GM12878 (cell line): ENCODE measurements around the gene EGFL8. TPM values are rescaled to one million over a fixed set of nuclear protein-coding genes. Genes with fewer than 3 reads are reported as not detected.

ENCODE experiments used
- CBFB ChIP-seq: IDR thresholded peaks from 2 replicates; pipeline ENCODE4 v1.6.1; 2016; ENCODE audit warnings: antibody characterized with exemption, low read depth
- CHD2 ChIP-seq: IDR thresholded peaks from 2 replicates; pipeline ENCODE4 v1.6.1; 2011; ENCODE audit warnings: low read depth, low read length, improper control_type of control experiment, borderline replicate concordance
- CHD4 ChIP-seq: fragments of 200-600 bp; sonication (generic); IDR thresholded peaks from 2 replicates; pipeline ENCODE4 v1.6.1; 2016; ENCODE audit warnings: mild to moderate bottlenecking
- CREM ChIP-seq: IDR thresholded peaks from 2 replicates; pipeline ENCODE4 v1.6.1; 2014; ENCODE audit warnings: antibody characterized with exemption, low read depth
- EP300 ChIP-seq, 2 experiments: fragments of 150-350 bp in 1 of 2; IDR thresholded peaks; 2 replicates each; pipeline ENCODE4 v1.6.1; 2011 to 2012; ENCODE audit warnings: low read depth in 2 of 2, low read length in 2 of 2, borderline replicate concordance in 1 of 2, improper control_type of control experiment in 1 of 2, inconsistent platforms in 1 of 2; ENCODE audit not compliant: control insufficient read depth in 1 of 2
- FOXK2 ChIP-seq: fragments of 450-650 bp; IDR thresholded peaks from 2 replicates; pipeline ENCODE4 v1.6.1; 2017; ENCODE audit warnings: mild to moderate bottlenecking, moderate library complexity
- IRF5 ChIP-seq: fragments of 450-650 bp; IDR thresholded peaks from 2 replicates; pipeline ENCODE4 v1.6.1; 2017; ENCODE audit warnings: borderline replicate concordance
- KDM1A ChIP-seq: fragments of 200-600 bp; sonication (generic); IDR thresholded peaks from 2 replicates; pipeline ENCODE4 v1.6.1; 2016; ENCODE audit warnings: borderline replicate concordance
- LARP7 ChIP-seq: fragments of 450-650 bp; IDR thresholded peaks from 2 replicates; pipeline ENCODE4 v1.6.1; 2017; ENCODE audit warnings: mild to moderate bottlenecking
- MYB ChIP-seq: fragments of 150-350 bp; IDR thresholded peaks from 2 replicates; pipeline ENCODE4 v1.6.1; 2014; ENCODE audit warnings: mild to moderate bottlenecking, low read depth, low read length, borderline replicate concordance
- NR2C2 ChIP-seq: IDR thresholded peaks from 2 replicates; pipeline ENCODE4 v1.6.1; 2011; ENCODE audit warnings: borderline replicate concordance, low read depth; ENCODE audit not compliant: control insufficient read depth, insufficient read length
- POLR2A ChIP-seq: IDR thresholded peaks from 2 replicates; pipeline ENCODE4 v1.6.1; 2011; ENCODE audit warnings: low read depth, mild to moderate bottlenecking, low read length
- POU2F2 ChIP-seq: IDR thresholded peaks from 3 replicates; pipeline ENCODE4 v1.6.1; 2011; ENCODE audit warnings: low read depth, mild to moderate bottlenecking, low read length, borderline replicate concordance
- RCOR1 ChIP-seq: conservative IDR thresholded peaks from 2 replicates; pipeline ENCODE4 v1.6.1; 2012; ENCODE audit warnings: low read depth, low read length, improper control_type of control experiment
- REST ChIP-seq: IDR thresholded peaks from 2 replicates; pipeline ENCODE4 v1.6.1; 2012; ENCODE audit warnings: mild to moderate bottlenecking, low read depth, low read length
- RFX5 ChIP-seq: IDR thresholded peaks from 2 replicates; pipeline ENCODE4 v1.6.1; 2011; ENCODE audit warnings: low read depth, low read length, improper control_type of control experiment
- SUPT20H ChIP-seq: IDR thresholded peaks from 2 replicates; pipeline ENCODE4 v1.6.1; 2011; ENCODE audit warnings: low read depth, mild to moderate bottlenecking, low read length, moderate library complexity, borderline replicate concordance; ENCODE audit not compliant: control insufficient read depth
- TAF1 ChIP-seq: IDR thresholded peaks from 2 replicates; pipeline ENCODE4 v1.6.1; 2011; ENCODE audit warnings: mild to moderate bottlenecking, low read depth, low read length, borderline replicate concordance
- WRNIP1 ChIP-seq: IDR thresholded peaks from 2 replicates; pipeline ENCODE4 v1.6.1; 2011; ENCODE audit warnings: low read depth, low read length, improper control_type of control experiment, borderline replicate concordance
- ZZZ3 ChIP-seq: IDR thresholded peaks from 2 replicates; pipeline ENCODE4 v1.6.1; 2011; ENCODE audit warnings: low read depth; ENCODE audit not compliant: control insufficient read depth, insufficient read length
- polyA plus RNA-seq, 11 experiments: library from polyadenylated mRNA; depleted of rRNA in 4 of 11; unstranded in 6 of 11; stranded (reverse) in 5 of 11; fragments of >200 nt; fragmentation: Nextera tagmentation in 4 of 11; fragmentation: Illumina TruSeq in 1 of 11; extraction: Ambion mirVana in 4 of 11; extraction: Trizol in 1 of 11; gene quantifications; 1 replicate in 1 of 11; 2 replicates in 10 of 11; pipeline versions ENCODE4 v1.2.1 to v1.2.3, GENCODE V29; 2011 to 2016; ENCODE audit warnings: inconsistent platforms in 2 of 11, missing spikeins in 2 of 11, low read depth in 1 of 11
- total RNA-seq, 4 experiments: library from RNA; depleted of rRNA in 3 of 4; stranded (reverse); fragments of >200 nt in 3 of 4; fragmentation: Illumina TruSeq in 1 of 4; extraction: Trizol in 1 of 4; gene quantifications; 2 replicates each; pipeline versions ENCODE4 v1.2.1 to v1.2.3, GENCODE V29; 2013 to 2021
- TF ChIP-seq, protein P1 (sequence below): fragments of 150-350 bp; IDR thresholded peaks from 2 replicates; pipeline ENCODE4 v1.6.1; 2016; ENCODE audit warnings: low read depth, low read length

Gene EGFL8
- total and polyA plus RNA-seq, 10 of the 15 experiments (the other 5 are each of a cell fraction or from before 2014, with no cell fraction given) = 0.07 to 3.5 (median 1.4) TPM

GRCh38 chr6:32194825-32195651, 30.6 kb downstream of the EGFL8 start (continued):
- TF ChIP-seq, protein P1, sequence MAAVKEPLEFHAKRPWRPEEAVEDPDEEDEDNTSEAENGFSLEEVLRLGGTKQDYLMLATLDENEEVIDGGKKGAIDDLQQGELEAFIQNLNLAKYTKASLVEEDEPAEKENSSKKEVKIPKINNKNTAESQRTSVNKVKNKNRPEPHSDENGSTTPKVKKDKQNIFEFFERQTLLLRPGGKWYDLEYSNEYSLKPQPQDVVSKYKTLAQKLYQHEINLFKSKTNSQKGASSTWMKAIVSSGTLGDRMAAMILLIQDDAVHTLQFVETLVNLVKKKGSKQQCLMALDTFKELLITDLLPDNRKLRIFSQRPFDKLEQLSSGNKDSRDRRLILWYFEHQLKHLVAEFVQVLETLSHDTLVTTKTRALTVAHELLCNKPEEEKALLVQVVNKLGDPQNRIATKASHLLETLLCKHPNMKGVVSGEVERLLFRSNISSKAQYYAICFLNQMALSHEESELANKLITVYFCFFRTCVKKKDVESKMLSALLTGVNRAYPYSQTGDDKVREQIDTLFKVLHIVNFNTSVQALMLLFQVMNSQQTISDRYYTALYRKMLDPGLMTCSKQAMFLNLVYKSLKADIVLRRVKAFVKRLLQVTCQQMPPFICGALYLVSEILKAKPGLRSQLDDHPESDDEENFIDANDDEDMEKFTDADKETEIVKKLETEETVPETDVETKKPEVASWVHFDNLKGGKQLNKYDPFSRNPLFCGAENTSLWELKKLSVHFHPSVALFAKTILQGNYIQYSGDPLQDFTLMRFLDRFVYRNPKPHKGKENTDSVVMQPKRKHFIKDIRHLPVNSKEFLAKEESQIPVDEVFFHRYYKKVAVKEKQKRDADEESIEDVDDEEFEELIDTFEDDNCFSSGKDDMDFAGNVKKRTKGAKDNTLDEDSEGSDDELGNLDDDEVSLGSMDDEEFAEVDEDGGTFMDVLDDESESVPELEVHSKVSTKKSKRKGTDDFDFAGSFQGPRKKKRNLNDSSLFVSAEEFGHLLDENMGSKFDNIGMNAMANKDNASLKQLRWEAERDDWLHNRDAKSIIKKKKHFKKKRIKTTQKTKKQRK = no peak
- TF ChIP-seq RCOR1 = no peak
- no peak for TF ChIP-seq ZZZ3
- no peak; the same call in 1 of the 2 replicates for TF ChIP-seq CBFB
- no peak for TF ChIP-seq SUPT20H
- no peak for TF ChIP-seq POLR2A
- TF ChIP-seq NR2C2 = no peak
- TF ChIP-seq REST = no peak
- no peak for TF ChIP-seq KDM1A
- no peak for TF ChIP-seq WRNIP1
- TF ChIP-seq TAF1 = peak; percentile 42; the same call in 1 of the 2 replicates
- TF ChIP-seq CHD2 = no peak
- no peak for TF ChIP-seq LARP7
- no peak for TF ChIP-seq CHD4
- TF ChIP-seq CREM = no peak
- TF ChIP-seq EP300 (IDR thresholded peaks at IDR 0.05; ENCODE audit: borderline replicate concordance in 1 of 2, control insufficient read depth in 1 of 2, low read depth in 2 of 2, low read length in 2 of 2) = no peak
- peak; percentile 66; the same call in 1 of the 3 replicates for TF ChIP-seq POU2F2
- TF ChIP-seq IRF5 = no peak
- TF ChIP-seq FOXK2 = no peak
- peak; percentile 79 for TF ChIP-seq RFX5
- no peak for TF ChIP-seq MYB
